ENCODE measurements around the gene ZNF239.
"Not testable (repeated sequence)": the region's sequence is repeated elsewhere in the genome, so short reads cannot be mapped to it uniquely, and the experiment has no call there.

The ZNF239 gene

GRCh38 chr10:43576062-43576461 is 1.6 kb upstream of the ZNF239 start:
- DNase-seq = no peak

GRCh38 chr10:43574906-43575305 is 490 bp upstream of the ZNF239 start:
- no peak for DNase-seq

- DNase-seq = no peak
Observed at GRCh38 chr10:43573250-43574000, 991 bp downstream of the ZNF239 start.

GRCh38 chr10:43570971-43571370 is 3.4 kb downstream of the ZNF239 start:
- DNase-seq = no peak

GRCh38 chr10:43569681-43570080 is 4.7 kb downstream of the ZNF239 start:
- DNase-seq = no peak

GRCh38 chr10:43557214-43557613 is 17.2 kb downstream of the ZNF239 start:
- DNase-seq = no peak

GRCh38 chr10:43543746-43544145 is 30.7 kb downstream of the ZNF239 start:
- not testable (repeated sequence) for DNase-seq

GRCh38 chr10:43524434-43525247 is 49.8 kb downstream of the ZNF239 start:
- DNase-seq = no peak
